GM06990 (cell line): ENCODE data around the gene CCDC174.

ENCODE experiments used
- DNase-seq: peaks from one replicate; pipeline ENCODE4 v3.0.0-alpha.2; 2011; ENCODE audit not compliant: insufficient read length; ENCODE audit errors: extremely low read depth
- H3K27me3 ChIP-seq: replicated peaks from 2 replicates; pipeline ENCODE4 v1.6.0; 2011; ENCODE audit warnings: low read length; ENCODE audit not compliant: control insufficient read depth, insufficient read depth
- H3K36me3 ChIP-seq: 2 replicates; pipeline ENCODE4 v1.5.1; 2011; ENCODE audit warnings: low read length; ENCODE audit not compliant: control insufficient read depth, insufficient read depth
- H3K4me3 ChIP-seq: replicated peaks from 2 replicates; pipeline ENCODE4 v1.5.1; 2011; ENCODE audit warnings: low read depth, mild to moderate bottlenecking, control low read depth, low read length
- CTCF ChIP-seq: IDR thresholded peaks from 2 replicates; pipeline ENCODE4 v1.5.1; 2011; ENCODE audit warnings: low read length, control low read depth, mild to moderate bottlenecking, inconsistent platforms; ENCODE audit not compliant: insufficient read depth, poor library complexity, severe bottlenecking

CCDC174 gene

GRCh38 chr3:14651440-14652251 lies at the start of gene CCDC174:
TSS of gene CCDC174 (plus strand) at chr3:14651762. CDS start at chr3:14651837, 75 bp downstream.
- H3K4me3 ChIP-seq: peak within 1 kb of the TSS; percentile 82
- H3K27me3 ChIP-seq: no peaks in the 10 kb centered on the region
- no peak for TF ChIP-seq CTCF
- peaks cover 2% of the 10 kb centered on the region for H3K36me3 ChIP-seq
- peak; percentile 90 for DNase-seq

DNA sequence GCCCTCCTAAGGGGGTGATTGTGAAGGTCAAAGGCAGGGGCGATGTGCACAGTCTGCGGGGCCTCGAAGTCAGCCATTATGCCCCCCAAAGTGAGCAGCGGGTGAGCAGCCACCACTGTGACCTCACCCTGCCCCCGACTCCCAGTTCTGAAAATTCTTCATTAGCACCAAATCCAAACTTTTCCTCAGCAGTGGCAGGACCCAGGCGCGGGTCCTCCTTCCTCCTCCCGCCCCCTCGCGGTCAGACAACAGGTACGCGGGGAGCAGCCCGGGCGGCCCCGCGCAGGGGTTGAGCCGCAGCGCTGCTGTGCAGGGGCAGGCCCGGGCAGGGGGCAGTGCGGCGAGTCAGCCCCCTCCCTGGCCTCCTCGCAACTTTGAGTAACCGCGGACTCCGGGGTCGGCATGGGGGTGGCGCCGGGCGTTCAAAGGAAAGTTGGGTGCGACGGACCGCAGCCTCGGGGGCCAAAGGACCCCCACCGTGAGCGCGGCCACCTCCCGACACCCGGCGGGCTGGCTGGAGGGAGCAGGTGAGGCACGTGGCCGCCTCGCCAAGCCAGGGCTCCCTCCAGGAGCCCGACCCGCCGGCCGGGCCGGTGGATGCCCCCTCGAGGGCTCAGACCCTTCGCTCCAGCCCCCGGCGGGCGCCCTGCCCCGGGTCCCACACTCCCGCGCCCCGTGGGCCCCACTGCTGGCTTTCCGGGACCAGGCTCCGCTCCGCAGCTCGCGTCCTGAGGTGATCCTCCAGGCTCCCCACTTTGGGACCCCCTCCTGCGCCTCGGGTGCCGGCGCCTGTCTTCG lies 49.4 kb upstream of the CCDC174 start:
- H3K27me3 ChIP-seq: peaks cover 4% of the 10 kb centered on the region

GRCh38 chr3:14602804-14603644 lies 48.5 kb upstream of the CCDC174 start:
- no peak for DNase-seq
- no peak for TF ChIP-seq CTCF
- Histone ChIP-seq H3K27me3 (peaks cover 4% of the 10 kb centered on the region), H3K4me3 (no peak overlapping the region), H3K36me3 (no peaks in the 10 kb centered on the region)

More for the DNA sequence above, 49.4 kb upstream of the CCDC174 start:
- Histone ChIP-seq H3K4me3 (no peak overlapping the region), H3K36me3 (no peaks in the 10 kb centered on the region)
- DNase-seq: no peak
- TF ChIP-seq CTCF: no peak

DNA sequence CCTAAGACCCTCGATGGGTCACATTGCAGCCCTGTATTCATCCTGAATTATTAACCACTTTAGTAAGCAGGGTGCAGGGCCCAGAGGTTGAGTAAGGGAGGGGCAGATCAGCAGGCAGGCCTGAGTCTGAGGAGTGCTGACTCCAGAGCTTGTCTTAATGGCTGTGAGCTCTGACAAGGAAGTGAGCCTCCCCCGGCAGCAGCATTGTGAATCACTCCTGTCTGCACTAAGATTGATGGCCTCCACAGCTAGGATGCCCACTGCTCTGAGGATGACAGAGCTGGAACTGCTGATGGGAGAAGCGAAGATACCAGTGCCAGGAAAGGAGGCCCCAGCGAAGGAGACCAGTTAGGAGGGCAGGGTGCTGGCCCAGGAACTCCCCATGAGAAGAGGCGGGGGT lies 46.5 kb upstream of the CCDC174 start:
- DNase-seq: no peak
- H3K27me3 ChIP-seq: peaks cover 2% of the 10 kb centered on the region

More for the DNA sequence above, 46.5 kb upstream of the CCDC174 start:
- no peak for TF ChIP-seq CTCF
- H3K4me3 ChIP-seq: no peak overlapping the region
- H3K36me3 ChIP-seq: no peaks in the 10 kb centered on the region
